ENCODE results near the gene GDI1. TPM values are rescaled to one million over a fixed set of nuclear protein-coding genes. Genes with fewer than 3 reads are reported as not detected.
A peak's percentile ranks its signal among the peaks of the same experiment; 100 is the strongest.

GDI1 gene
- total RNA-seq, 1 donor from 2014 or later: 55.4 TPM

DNA sequence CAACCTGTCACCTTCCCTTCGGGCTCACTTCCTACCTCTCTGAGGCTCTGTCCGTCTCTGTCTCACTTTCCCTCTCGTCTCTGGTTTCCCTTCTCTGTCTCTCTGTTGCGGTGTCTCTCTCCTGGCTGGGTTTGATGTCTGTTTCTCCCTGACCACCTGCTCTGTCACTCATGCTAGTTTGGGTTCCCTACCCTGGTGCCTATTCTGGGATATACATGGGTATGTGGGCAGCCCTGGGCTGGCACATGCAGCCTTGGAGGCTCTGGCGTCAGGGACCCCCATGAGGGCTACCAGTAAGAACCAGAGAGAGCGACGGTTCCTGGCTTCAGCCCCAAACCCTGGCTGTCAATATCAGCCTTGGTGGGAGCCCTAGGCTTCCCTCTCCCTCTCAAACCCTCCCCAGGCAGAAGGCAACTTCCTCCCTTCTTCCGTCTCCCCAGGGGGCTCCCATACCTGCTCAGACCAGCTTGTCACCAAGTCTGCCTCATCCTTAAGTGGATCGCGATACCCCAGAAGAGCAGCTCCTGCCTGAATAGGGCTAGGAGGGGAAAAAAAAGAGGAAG is 28.2 kb upstream of the GDI1 start:
- no peak for DNase-seq (ENCODE audit: low spot score)

- DNase-seq (ENCODE audit: low spot score): peak; percentile 91
Measured at GRCh38 chrX:154409222-154409871, 27.6 kb upstream of the GDI1 start, which contains the start of gene DNASE1L1. Gene DNASE1L1 (minus strand): TSS chrX:154409254. CDS start chrX:154405568, 3,686 bp downstream.

DNA sequence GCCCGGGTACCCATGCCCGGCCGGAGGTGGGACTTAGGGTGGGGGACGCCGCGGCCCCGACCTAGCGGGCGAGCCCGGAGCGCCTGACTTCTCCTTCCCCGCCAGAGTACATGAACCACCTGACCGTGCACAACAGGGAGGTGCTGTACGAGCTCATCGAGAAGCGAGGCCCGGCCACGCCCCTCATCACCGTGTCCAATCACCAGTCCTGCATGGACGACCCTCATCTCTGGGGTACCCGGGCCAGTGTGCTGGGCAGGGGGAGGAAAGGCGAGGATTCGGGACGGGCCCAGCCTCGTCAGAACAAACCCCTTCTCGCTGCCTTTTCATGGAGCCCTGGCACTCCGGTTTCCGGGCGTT is 25.0 kb upstream of the GDI1 start:
- DNase-seq (ENCODE audit: low spot score): no peak

DNA sequence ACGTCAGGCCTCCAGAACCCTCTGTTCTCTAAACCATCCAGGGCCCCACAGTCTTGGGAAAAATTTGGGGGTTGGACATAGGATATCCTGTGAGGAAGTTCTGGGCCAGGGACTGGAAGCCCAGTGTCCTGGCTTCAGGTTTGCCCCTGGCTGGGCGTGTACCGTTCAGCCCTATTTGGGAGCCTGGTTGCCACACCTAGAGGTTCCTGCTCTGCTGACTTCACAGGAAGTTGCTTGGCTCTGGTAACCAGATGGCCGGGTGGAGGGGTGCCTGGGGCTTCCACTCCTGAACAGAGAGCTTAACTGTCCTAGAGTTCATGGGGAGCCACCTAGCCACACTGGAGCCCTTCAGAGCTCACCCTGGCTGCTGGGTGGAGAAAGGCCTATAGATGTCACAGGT is 24.5 kb upstream of the GDI1 start:
- no peak for DNase-seq (ENCODE audit: low spot score)

GRCh38 chrX:154413142-154413541 is 23.8 kb upstream of the GDI1 start:
- no peak for DNase-seq (ENCODE audit: low spot score)

DNA sequence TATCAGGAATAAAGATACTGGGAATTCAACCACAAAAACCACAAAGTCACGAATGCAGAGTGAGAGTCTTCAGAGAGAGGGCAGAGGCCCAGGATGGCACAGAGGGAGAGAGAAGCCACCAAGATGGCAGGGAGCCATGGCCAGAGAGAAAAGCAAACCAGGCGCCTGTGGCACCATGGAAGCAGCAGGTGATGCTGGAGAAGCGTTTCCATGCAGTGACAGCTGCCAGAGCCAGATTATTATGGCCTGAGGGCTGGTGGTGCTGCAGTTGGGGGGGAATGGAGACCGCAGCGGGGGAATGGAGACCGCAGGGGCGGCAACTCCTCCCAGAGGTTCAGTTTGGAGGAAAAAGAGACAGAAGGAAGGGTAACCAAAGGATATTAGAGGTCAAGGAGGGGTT is 19.8 kb upstream of the GDI1 start:
- no peak for DNase-seq (ENCODE audit: low spot score)

GRCh38 chrX:154419189-154419588 is 17.8 kb upstream of the GDI1 start:
- DNase-seq (ENCODE audit: low spot score): no peak

- DNase-seq (ENCODE audit: low spot score): no peak
Measured at GRCh38 chrX:154419688-154420401, 17.1 kb upstream of the GDI1 start.

DNA sequence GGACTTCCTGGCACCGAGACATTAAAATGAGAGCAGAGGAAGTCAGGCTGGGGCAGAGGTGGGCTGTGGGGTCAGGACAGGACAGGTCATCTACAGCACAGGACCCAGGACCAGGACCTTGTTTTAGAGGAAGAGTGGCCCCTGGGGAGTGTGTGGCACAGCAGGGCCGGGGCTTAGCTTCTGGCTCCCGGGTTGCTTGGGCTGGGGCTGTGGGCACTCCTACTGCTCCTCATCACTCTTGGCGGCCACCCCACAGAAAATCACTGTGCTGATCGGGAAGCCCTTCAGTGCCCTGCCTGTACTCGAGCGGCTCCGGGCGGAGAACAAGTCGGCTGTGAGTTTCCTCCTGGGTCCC is 16.6 kb upstream of the GDI1 start:
- DNase-seq (ENCODE audit: low spot score): no peak

GRCh38 chrX:154426916-154427770 is 9.8 kb upstream of the GDI1 start:
- no peak for DNase-seq (ENCODE audit: low spot score)

DNA sequence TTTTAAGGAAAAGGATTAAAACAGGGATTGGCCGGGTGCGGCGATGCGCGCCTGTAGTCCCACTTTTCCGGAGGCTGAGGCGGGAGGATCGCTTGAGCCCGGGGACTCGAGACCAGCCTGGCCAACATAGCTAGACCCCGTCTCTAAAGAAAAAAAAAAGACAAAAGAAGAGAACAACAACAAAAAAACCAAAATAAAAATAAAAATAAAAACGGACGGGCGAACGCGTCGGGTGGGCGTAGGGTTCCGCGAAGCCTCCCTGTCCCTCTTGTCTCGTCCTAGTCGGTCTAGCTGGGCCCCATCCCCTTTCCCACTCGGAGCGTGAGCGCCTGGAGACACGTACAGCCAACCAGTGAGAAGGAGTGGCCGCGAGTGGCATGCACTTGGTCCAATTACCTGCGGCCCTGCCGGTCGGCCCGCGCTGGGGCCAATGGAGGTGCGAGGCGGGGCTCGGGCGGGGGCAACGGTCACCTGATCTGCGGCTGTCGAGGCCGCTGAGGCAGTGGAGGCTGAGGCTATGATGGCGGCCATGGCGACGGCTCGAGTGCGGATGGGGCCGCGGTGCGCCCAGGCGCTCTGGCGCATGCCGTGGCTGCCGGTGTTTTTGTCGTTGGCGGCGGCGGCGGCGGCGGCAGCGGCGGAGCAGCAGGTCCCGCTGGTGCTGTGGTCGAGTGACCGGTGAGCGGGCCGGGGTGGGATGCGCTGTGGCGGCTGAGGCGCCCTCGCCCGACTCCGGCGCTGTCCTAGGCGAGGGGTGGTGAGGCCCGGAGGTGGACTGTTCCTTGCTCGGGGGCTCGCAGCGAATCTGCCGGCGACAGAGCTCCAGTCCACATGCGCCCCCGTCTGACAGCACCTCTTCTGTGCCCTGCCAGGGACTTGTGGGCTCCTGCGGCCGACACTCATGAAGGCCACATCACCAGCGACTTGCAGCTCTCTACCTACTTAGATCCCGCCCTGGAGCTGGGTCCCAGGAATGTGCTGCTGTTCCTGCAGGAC is 8.5 kb upstream of the GDI1 start, which contains the start of gene ATP6AP1:
ATP6AP1 (plus strand) TSS at position 502 of the 996 bp plus-strand sequence; CDS start at position 518, 16 bp downstream.
- peak; percentile 95 for DNase-seq (ENCODE audit: low spot score)

- DNase-seq (ENCODE audit: low spot score): no peak
Measured at GRCh38 chrX:154429711-154430110, 7.2 kb upstream of the GDI1 start.

DNA sequence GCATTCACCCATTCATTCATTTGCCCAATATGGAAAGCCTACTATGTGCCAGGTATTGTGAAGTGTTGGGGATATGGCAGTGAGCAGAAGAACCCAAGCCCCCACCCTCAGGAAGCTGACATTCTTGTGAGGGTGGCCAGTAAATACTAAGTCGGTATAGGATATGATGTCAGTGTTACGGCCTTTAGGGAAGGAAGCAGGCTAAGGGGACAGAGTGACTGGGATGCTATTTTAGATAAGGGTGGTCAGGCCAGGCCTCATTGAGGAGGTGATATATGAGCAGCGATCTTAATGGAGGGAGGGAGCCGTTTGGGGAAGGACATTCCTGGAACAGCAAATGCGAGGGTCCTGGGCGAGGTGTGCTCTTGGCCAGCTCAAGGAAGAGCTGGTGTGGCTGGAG is 6.5 kb upstream of the GDI1 start:
- no peak for DNase-seq (ENCODE audit: low spot score)

DNA sequence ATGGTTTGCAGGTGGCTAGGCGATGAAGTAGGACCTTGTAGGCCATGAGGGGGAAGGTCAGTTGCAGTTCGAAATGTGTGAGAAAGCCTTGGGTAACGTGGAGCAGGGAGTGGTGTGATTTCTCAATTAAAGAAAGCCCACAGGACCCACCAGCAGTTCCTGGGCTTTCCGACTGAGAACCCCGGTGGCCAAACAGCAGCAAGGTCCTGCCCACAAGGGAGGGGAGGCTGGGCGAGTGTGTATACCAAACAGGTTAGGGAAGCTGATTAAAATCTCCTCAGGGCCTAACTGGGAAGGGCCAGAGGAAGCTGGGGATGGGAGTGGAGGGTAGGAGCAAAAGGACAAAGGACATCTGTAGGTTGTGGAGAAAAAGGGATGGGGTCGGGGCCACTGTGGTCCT is 6.0 kb upstream of the GDI1 start:
- no peak for DNase-seq (ENCODE audit: low spot score)

- DNase-seq (ENCODE audit: low spot score): no peak
Measured at GRCh38 chrX:154431341-154431740, 5.6 kb upstream of the GDI1 start.

- DNase-seq (ENCODE audit: low spot score): no peak
Measured at GRCh38 chrX:154432210-154432609, 4.7 kb upstream of the GDI1 start.

DNA sequence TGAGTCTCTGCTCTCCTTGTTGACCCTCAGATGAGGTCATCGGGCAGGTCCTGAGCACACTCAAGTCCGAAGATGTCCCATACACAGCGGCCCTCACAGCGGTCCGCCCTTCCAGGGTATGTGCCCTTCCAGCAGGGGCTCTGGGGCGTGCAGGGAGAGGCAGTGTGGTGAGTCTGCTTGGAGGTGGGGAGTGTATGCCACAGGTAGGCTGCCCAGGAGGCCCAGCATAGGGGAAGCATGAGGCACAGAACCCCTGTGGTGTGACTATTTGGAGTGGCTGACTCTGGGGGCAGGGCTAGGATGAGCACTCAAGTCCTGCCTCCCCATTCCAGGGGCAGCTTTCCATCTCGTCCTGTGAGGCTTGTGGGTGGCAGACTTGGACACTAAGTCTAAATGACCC is 3.3 kb upstream of the GDI1 start:
- DNase-seq (ENCODE audit: low spot score): no peak

DNA sequence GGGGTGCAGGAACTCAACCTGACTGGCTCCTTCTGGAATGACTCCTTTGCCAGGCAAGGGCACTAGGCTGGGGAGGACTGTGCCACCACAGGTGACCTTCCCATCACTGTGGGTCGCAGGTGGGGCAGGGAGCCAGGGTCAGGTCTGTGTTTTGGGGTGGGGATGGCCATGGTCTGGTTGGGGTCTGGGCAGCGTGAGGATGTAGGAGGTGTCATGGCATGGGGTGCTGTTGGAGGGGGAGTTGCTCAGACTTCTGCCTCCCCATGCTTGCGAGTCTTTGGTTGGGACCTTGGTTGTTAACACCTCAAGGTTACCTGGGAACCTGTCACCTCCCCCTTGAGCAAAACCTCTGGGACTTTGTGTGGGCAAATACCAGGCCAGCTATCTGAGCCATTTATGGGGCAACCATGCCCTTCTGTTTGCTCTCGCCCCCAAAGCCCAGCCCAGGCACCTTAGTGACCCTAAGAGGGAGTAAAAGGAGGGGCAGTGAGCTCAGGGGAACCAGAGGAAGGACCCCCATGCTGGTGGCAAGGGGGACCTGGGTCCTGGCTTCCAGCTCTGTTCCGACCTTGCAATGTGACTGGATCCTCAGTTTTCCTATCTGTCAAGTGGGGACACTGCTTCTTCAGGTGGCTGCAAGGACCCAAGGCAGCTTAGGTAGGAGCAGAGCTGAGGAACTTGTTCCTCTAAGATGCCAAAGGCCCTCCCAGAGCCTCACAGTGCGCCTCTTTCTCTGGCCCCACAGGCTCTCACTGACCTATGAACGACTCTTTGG is 2.4 kb upstream of the GDI1 start:
- DNase-seq (ENCODE audit: low spot score): no peak

DNA sequence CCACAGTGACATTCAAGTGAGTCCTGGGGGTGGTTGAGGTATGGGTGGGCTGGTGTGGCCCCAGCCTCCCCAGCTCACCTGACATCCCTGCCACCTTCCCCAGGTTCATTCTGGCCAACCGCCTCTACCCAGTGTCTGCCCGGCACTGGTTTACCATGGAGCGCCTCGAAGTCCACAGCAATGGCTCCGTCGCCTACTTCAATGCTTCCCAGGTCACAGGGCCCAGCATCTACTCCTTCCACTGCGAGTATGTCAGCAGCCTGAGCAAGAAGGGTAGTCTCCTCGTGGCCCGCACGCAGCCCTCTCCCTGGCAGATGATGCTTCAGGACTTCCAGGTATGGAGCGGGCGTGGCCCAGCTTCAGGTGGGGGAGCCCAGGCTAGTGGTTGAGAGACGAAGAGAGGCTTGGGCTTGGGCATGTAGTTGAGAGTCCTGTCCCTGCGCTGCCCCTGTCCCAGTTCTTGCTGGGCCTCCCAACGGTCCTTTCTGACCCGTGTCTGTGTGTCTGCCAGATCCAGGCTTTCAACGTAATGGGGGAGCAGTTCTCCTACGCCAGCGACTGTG is 1.7 kb upstream of the GDI1 start:
- DNase-seq (ENCODE audit: low spot score): no peak

Measured in umbilical cord (tissue), 2 donors.